Esophagus muscularis mucosa (tissue), 4 donors: ENCODE results near the gene CDC45.

Experiments used
- CTCF ChIP-seq, 3 experiments: fragments of 200-600 bp in 2 of 3; fragments of 450-650 bp in 1 of 3; sonication (generic) in 2 of 3; IDR thresholded peaks; one replicate each; pipeline ENCODE4 v1.5.1; 2017 to 2019; ENCODE audit warnings: antibody characterized with exemption in 3 of 3, mild to moderate bottlenecking in 2 of 3, moderate library complexity in 1 of 3
- EP300 ChIP-seq: sonication (generic); formaldehyde crosslinking; IDR thresholded peaks from one replicate; pipeline ENCODE4 v1.6.1; 2017; ENCODE audit warnings: antibody characterized with exemption
- POLR2A ChIP-seq: fragments of 450-650 bp; IDR thresholded peaks from one replicate; pipeline ENCODE4 v1.6.1; 2017; ENCODE audit warnings: antibody characterized with exemption, moderate library complexity, mild to moderate bottlenecking, low read depth
- POLR2AphosphoS5 ChIP-seq, 2 donors: sonication (generic); formaldehyde crosslinking; IDR thresholded peaks; one replicate each; pipeline ENCODE4 v1.6.1; 2017; ENCODE audit warnings: antibody characterized with exemption in 2 of 2

- TF ChIP-seq CTCF (IDR thresholded peaks at IDR 0.05) (no peak), POLR2AphosphoS5 (IDR thresholded peaks at IDR 0.05) (no peak), POLR2A (no peak), EP300 (no peak)
Measured at GRCh38 chr22:19527321-19527721, 47.6 kb downstream of the CDC45 start.
